Activated CD4-positive, alpha-beta memory T cell treated with anti-CD3 and anti-CD28 coated beads for 36 hours (primary cell): ENCODE results near the gene TXNDC2. TPM values are rescaled to one million over a fixed set of nuclear protein-coding genes. Genes with fewer than 3 reads are reported as not detected.
A peak's percentile ranks its signal among the peaks of the same experiment; 100 is the strongest.
"Not testable (repeated sequence)": the region's sequence is repeated elsewhere in the genome, so short reads cannot be mapped to it uniquely, and the experiment has no call there.

Source experiments
- CTCF ChIA-PET: fragments of 350-600 bp; sonication (Branson Sonifier 250); formaldehyde crosslinking; loops from one replicate; lab custom pipeline; 2021; ENCODE audit warnings: antibody characterized with exemption, inconsistent platforms; lab: Charles Lee
- POLR2A ChIA-PET: fragments of 350-600 bp; sonication (Branson Sonifier 250); formaldehyde crosslinking; loops from one replicate; lab custom pipeline; 2021; ENCODE audit warnings: antibody characterized with exemption; lab: Charles Lee
- DNase-seq: peaks from one replicate; pipeline ENCODE4 v3.0.0-alpha.2; 2020
- H3K27ac Mint-ChIP-seq: one replicate; pipeline ENCODE4 v1.8.0; 2021; ENCODE audit warnings: mixed read lengths
- H3K27me3 Mint-ChIP-seq: one replicate; pipeline ENCODE4 v1.8.0; 2021; ENCODE audit warnings: mixed read lengths
- H3K36me3 Mint-ChIP-seq: one replicate; pipeline ENCODE4 v1.8.0; 2021; ENCODE audit warnings: mixed read lengths
- H3K4me1 Mint-ChIP-seq: one replicate; pipeline ENCODE4 v1.8.0; 2021; ENCODE audit warnings: low read depth, mixed read lengths
- H3K4me3 Mint-ChIP-seq: one replicate; pipeline ENCODE4 v1.8.0; 2021; ENCODE audit warnings: mild to moderate bottlenecking, mixed read lengths
- H3K9me3 Mint-ChIP-seq: one replicate; pipeline ENCODE4 v1.8.0; 2021; ENCODE audit warnings: mixed read lengths
- intact Hi-C: fragments of 100-400 bp; cut with micrococcal nuclease; formaldehyde crosslinking; loops from one replicate; pipeline ENCODE4 v1.15.1; 2023
- total RNA-seq, 2 experiments: library from RNA; stranded (reverse); gene quantifications; one replicate each; pipeline ENCODE4 v1.2.3, GENCODE V29; 2021

TXNDC2 gene
- total RNA-seq, 2 experiments from 2014 or later, result not detected

DNA sequence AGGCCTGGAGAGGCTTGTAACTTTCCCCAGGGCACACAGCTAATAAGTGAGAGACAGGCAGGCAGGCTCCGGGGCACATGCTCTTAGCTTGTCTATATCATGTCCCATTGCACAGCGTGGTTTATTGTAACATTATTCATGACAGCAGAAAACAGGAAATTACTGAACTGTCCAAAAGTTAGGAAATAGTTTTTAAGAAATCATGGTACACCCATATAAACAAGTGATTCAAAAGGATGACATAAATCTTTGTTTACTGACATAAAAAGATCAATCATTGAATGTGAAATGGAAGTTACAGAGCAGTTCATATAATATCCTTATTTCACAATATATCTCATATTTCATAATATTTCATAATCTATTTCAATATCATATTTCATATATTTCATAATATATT, 34.3 kb upstream of the TXNDC2 start:
- Mint-ChIP-seq H3K9me3 (no peaks in the 10 kb centered on the region), H3K4me1 (no peaks in the 10 kb centered on the region), H3K36me3 (no peaks in the 10 kb centered on the region), H3K4me3 (no peak overlapping the region), H3K27me3 (peaks cover 18% of the 10 kb centered on the region), H3K27ac (no peak overlapping the region)
- CTCF ChIA-PET, result no interaction called here
- POLR2A ChIA-PET, result no interaction called here
- intact Hi-C loops, result no loop called here
- no peak for DNase-seq

DNA sequence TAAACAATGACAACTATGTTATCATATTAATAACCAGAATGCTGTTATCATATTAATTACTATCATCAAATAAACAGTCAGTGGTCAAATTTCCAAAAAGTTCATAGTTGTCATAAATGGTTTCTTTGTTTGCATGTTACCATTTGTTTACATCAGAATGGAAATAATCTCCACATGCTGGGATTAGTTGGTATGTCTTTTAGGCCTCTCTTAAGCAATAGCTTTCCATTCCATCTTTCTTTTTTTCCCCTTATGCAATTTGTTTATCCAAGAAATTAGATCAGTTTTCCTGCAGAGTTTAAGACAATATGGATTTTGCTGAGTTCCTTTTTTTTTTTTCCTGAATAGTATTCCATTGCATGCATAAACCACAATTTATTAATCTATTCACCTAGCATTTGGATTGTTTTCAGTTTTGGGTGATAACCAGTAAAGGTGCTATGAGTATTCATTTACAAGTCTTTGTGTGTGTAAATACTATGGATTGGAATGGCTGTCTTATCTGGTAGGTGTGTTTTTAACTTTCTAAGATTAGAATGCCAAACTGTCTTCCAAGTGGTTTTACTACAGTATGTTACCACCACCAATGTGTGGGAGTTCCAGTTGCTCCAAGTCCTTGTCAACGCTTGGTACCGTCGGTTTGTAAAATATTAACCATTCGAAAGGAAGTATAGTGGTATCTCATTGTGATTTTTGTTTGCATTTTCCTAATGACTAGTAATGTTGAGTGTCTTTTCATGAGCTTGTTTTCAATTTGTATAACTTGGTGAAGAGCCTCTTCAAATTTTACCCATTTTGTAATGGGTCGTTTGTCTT, 33.3 kb upstream of the TXNDC2 start:
- Mint-ChIP-seq H3K9me3 (no peaks in the 10 kb centered on the region), H3K36me3 (no peaks in the 10 kb centered on the region), H3K27ac (no peak overlapping the region), H3K4me1 (no peaks in the 10 kb centered on the region), H3K27me3 (peaks cover 17% of the 10 kb centered on the region), H3K4me3 (no peak overlapping the region)
- intact Hi-C loops, result no loop called here
- POLR2A ChIA-PET, result no interaction called here
- DNase-seq, result no peak
- CTCF ChIA-PET, result no interaction called here

DNA sequence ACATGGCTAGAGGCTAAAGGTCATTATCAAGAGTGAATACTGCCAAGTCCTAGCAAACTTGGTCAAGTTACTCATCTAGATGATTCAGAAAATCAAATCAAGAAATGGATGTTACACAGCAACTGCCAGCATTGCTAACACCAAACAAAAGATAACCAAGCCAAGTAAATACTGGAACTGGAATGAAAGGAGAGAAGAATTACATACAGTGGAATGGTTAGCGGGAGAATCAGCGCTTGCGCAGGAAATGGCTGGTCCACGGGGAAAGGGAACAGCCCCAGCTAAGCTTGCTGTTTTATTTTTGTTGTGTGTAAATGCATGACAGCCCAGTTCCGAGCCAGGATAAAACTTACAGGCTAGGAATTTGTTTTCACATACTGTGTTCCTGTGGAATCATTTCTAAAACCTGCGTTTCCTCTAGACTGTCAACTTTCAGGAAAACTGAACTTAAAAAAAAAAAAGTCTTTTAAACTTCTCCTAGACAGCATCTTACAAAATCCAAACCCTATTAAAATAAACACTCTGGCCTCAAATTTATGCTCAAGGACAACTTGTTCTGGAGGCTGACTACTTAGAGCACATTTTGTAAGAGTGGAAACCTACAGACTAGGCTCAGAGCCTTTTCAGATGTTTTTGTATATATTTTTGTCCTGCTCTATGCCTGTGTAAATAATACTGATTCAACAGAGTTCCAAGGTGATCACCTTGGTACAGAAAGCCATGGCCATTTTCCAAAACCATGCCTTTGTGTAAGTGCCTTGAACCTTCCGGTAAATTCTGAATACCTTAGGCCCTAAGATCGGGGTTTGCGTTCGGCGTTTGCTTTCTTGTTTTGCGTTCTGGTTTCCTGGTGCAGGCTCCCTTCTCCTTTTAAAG, 30.7 kb upstream of the TXNDC2 start:
- no peaks in the 10 kb centered on the region for H3K36me3 Mint-ChIP-seq
- intact Hi-C loops, result no loop called here
- no peaks in the 10 kb centered on the region for H3K4me1 Mint-ChIP-seq
- H3K27ac Mint-ChIP-seq, result no peak overlapping the region
- ChIA-PET POLR2A (no interaction called here), CTCF (no interaction called here)
- no peak overlapping the region for H3K4me3 Mint-ChIP-seq
- DNase-seq, result no peak
- H3K9me3 Mint-ChIP-seq, result no peaks in the 10 kb centered on the region
- peaks cover 15% of the 10 kb centered on the region for H3K27me3 Mint-ChIP-seq

DNA sequence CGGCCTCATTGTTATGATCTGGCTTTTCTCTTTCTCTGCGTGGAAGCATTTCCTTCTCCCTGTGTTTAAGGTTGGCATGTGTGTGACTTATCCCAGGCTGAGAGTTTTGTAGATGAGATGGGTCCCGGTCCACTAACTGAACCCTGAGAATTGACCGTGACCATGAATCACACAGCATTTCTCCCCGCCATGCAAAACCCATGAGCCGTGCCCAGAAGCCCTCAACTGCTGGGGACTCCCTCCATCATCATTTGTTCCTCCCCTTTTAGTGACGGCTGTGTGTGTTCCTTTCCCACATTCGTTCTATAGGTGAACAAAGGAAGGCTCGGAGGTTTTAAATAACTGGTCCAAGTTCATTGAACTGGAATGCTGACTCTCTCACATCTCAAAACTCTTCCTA, 30.1 kb upstream of the TXNDC2 start:
- intact Hi-C loops, result no loop called here
- ChIA-PET CTCF (no interaction called here), POLR2A (no interaction called here)
- Mint-ChIP-seq H3K9me3 (no peaks in the 10 kb centered on the region), H3K4me3 (no peak overlapping the region), H3K27me3 (peaks cover 15% of the 10 kb centered on the region), H3K27ac (no peak overlapping the region), H3K4me1 (no peaks in the 10 kb centered on the region), H3K36me3 (no peaks in the 10 kb centered on the region)
- no peak for DNase-seq

DNA sequence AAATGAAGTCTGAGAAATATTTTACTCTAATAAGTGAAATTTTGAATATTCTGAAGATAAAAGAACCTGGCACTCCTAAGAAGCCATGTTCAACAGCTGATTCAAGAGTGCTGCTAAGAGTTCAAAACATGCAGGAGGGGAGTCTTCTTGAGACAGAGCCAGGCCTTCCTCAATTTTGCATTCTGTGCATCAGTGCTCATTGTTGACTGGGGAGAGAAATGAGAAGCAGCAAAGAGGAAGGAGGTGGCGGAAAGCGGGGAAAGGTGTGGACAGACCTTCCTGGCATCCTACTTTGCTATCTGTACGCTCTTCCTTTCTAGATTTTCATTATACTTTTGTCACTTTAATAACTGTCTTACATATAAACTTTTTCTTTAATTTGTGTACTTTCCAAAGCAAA, 29.7 kb upstream of the TXNDC2 start:
- ChIA-PET POLR2A (no interaction called here), CTCF (no interaction called here)
- peaks cover 15% of the 10 kb centered on the region for H3K27me3 Mint-ChIP-seq
- H3K4me1 Mint-ChIP-seq, result peaks cover 1% of the 10 kb centered on the region
- intact Hi-C loops, result no loop called here
- no peak overlapping the region for H3K27ac Mint-ChIP-seq
- no peaks in the 10 kb centered on the region for H3K36me3 Mint-ChIP-seq
- H3K9me3 Mint-ChIP-seq, result no peaks in the 10 kb centered on the region
- no peak overlapping the region for H3K4me3 Mint-ChIP-seq
- no peak for DNase-seq

DNA sequence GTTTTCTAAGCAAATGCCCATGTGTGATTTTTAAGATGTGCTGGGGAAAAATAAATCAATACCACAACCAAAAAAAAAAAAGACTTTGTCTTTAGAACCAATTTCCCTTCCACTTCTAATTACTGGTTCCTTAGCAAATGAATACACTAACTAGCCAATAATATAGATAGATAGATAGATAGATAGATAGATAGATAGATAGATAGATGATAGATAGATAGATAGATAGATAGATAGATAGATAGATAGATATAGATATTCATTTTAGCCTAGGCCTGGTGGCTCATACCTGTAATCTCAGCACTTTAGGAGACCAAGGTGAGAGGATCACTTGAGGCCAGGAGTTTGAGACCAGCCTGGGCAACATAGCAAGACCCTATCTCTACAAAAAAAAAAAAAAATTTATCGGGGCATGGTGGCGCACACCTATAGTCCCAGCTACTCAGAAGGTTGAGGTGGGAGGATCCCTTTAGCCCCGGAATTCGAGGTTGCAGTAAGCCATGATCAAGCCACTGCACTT, 28.2 kb upstream of the TXNDC2 start:
- H3K27ac Mint-ChIP-seq, H3K4me3 Mint-ChIP-seq: not testable (repeated sequence)
- peaks cover 16% of the 10 kb centered on the region for H3K27me3 Mint-ChIP-seq

DNA sequence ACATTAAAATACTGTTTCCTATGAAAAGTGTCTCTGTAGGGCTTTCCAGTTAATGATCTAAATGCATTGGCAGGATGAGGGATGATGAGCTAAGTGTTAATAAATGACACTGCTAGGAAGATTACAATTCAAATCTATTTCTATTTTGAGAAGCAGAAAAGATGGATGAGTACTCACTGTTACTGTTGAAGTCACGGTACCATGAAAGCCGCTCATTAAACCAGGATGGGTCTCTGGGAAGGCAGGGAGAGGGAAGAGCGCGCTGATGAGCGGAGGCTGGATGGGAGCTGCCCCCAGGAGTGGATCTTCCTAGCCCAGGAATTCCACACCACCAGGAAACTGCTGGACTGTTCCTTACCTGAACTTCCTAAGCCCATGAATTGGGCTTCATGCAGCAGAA, 27.1 kb upstream of the TXNDC2 start:
- H3K36me3 Mint-ChIP-seq, result no peaks in the 10 kb centered on the region
- peaks cover 21% of the 10 kb centered on the region for H3K27me3 Mint-ChIP-seq
- no peak overlapping the region for H3K27ac Mint-ChIP-seq
- peaks cover 19% of the 10 kb centered on the region for H3K4me1 Mint-ChIP-seq
- no peak for DNase-seq
- CTCF ChIA-PET, result interaction anchor here (1.3 kb wide), 1 partner anchor 113 kb away, joined by 3 read pairs; no protein-coding TSS in a partner anchor
- POLR2A ChIA-PET, result no interaction called here
- no peak overlapping the region for H3K4me3 Mint-ChIP-seq
- no peaks in the 10 kb centered on the region for H3K9me3 Mint-ChIP-seq
- intact Hi-C loops, result no loop called here

More for the DNA sequence above, 28.2 kb upstream of the TXNDC2 start:
- ChIA-PET POLR2A (interaction anchor here (0.7 kb wide), 1 partner anchor 19 kb away, joined by 3 read pairs; no protein-coding TSS in a partner anchor), CTCF (interaction anchor here (1.3 kb wide), 1 partner anchor 114 kb away, joined by 3 read pairs; no protein-coding TSS in a partner anchor)
- DNase-seq, H3K36me3 Mint-ChIP-seq, intact Hi-C loops, H3K9me3 Mint-ChIP-seq: not testable (repeated sequence)
- peaks cover 15% of the 10 kb centered on the region for H3K4me1 Mint-ChIP-seq

DNA sequence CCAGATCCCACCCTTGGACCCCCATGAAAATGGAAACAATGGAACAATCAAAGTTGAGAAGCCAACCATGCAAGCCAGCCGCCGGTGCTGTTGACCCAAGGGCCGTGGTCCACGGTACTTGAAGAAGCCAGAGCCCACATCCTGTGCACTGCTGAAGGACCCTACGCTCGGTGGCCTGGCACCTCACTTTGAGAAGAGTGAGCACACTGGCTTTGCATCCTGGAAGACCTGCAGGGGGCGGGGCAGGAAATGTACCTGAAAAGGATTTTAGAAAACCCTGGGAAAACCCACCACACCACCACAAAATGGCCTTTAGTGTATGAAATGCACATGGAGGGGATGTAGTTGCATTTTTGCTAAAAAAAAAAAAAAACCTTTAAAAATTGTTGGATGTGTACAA, 26.5 kb upstream of the TXNDC2 start:
- POLR2A ChIA-PET, result no interaction called here

DNA sequence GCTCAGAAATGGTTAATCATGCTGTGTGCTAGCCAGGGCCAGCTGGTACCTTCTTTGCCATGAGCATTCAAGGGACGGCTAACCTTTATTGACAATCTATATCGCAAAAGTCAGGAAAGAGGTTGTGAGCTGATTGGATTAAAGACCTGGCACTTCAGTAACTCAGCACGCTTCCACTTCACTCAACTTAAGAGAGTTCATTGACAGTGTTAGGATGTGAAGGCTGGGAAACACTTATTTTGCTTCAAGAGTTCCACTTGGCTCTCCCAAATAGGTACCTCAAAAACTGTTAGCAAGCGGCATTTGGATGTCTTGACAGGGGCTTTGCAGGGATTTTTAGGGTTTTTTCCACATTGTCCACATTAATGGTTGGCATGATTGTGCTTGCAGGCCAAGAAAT, 25.1 kb upstream of the TXNDC2 start:
- Mint-ChIP-seq H3K36me3 (peaks cover 4% of the 10 kb centered on the region), H3K9me3 (peaks cover 6% of the 10 kb centered on the region), H3K27me3 (peaks cover 26% of the 10 kb centered on the region), H3K4me1 (peaks cover 19% of the 10 kb centered on the region), H3K4me3 (no peak overlapping the region), H3K27ac (no peak overlapping the region)
- DNase-seq, result no peak
- intact Hi-C loops, result loop anchor here (5.0 kb wide), 1 partner anchor 148 kb away; no protein-coding TSS in a partner anchor
- POLR2A ChIA-PET, result interaction anchor here (0.9 kb wide), 1 partner anchor 14 kb away, joined by 3 read pairs; no protein-coding TSS in a partner anchor
- CTCF ChIA-PET, result no interaction called here

More for the DNA sequence above, 26.5 kb upstream of the TXNDC2 start:
- CTCF ChIA-PET, result no interaction called here
- Mint-ChIP-seq H3K4me3 (no peak overlapping the region), H3K4me1 (peaks cover 19% of the 10 kb centered on the region), H3K27me3 (peaks cover 24% of the 10 kb centered on the region), H3K9me3 (no peaks in the 10 kb centered on the region), H3K36me3 (no peaks in the 10 kb centered on the region), H3K27ac (no peak overlapping the region)
- no peak for DNase-seq
- intact Hi-C loops, result no loop called here

DNA sequence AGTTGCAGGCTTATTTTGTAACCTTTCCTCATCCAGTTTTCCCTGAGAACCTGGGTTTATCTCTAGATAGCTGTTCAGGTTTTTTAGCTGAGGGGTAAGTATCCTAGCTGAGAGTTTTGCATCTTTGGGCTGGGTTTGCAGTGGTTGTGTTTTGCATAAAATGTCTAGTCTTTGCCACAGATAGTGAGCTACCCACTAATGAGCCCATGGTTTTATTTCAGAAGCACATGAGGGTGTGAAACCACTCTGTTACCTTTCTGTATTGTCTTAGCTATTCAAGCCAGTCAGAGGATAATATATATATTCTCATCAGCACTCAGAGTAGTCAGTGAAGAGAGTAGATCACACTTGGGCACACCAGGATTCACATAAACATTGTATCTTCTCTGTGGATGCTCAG, 24.6 kb upstream of the TXNDC2 start:
- Mint-ChIP-seq H3K4me3 (no peak overlapping the region), H3K27me3 (peaks cover 29% of the 10 kb centered on the region)
- CTCF ChIA-PET, result no interaction called here

DNA sequence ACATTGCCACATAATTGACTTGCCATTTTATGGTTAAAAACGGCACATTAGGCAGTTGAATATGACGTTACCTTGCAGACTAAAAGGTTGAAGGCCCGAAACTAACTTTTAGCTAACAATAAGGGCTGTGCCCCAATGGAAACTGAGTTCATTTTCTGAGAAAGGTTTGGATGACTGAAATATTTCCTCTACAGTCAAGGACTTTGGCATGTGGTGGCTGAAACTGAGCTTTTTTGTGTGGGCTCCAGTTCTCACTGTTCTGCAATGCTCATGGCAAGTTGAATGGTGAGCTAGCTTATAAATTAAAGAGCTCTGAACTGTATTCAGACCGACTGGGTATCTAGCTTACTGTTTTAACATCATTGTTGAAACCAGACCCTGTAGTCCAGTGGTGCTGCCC, 23.8 kb upstream of the TXNDC2 start:
- Mint-ChIP-seq H3K36me3 (peaks cover 9% of the 10 kb centered on the region), H3K4me3 (no peak overlapping the region), H3K9me3 (peaks cover 15% of the 10 kb centered on the region), H3K27ac (peak overlapping the region; percentile 66), H3K27me3 (peaks cover 29% of the 10 kb centered on the region), H3K4me1 (peaks cover 19% of the 10 kb centered on the region)
- ChIA-PET CTCF (interaction anchor here (0.8 to 1.2 kb wide), 2 partner anchors 52 to 53 kb away, joined by 3 to 4 read pairs; partner anchors contain the start of gene VAPA), POLR2A (interaction anchor here (0.9 to 2.3 kb wide), 4 partner anchors 15 to 189 kb away, joined by 3 to 14 read pairs (median 6); partner anchors contain the start of gene VAPA)
- intact Hi-C loops, result loop anchor here (1.0 to 5.0 kb wide), 2 partner anchors 15 to 150 kb away; no protein-coding TSS in a partner anchor
- DNase-seq, result peak; percentile 66

More for the DNA sequence above, 24.6 kb upstream of the TXNDC2 start:
- DNase-seq, result no peak
- H3K27ac Mint-ChIP-seq, result no peak overlapping the region
- intact Hi-C loops, result loop anchor here (5.0 kb wide), 1 partner anchor 149 kb away; no protein-coding TSS in a partner anchor
- POLR2A ChIA-PET, result interaction anchor here (0.9 to 2.3 kb wide), 4 partner anchors 15 to 188 kb away, joined by 3 to 14 read pairs (median 4); partner anchors contain the start of gene VAPA
- H3K9me3 Mint-ChIP-seq, result peaks cover 11% of the 10 kb centered on the region
- H3K36me3 Mint-ChIP-seq, result peaks cover 9% of the 10 kb centered on the region
- peaks cover 19% of the 10 kb centered on the region for H3K4me1 Mint-ChIP-seq
